ENCODE results near the gene TAF3. TPM values are rescaled to one million over a fixed set of nuclear protein-coding genes. Genes with fewer than 3 reads are reported as not detected.
A peak's percentile ranks its signal among the peaks of the same experiment; 100 is the strongest.

Gene TAF3
- total and polyA plus RNA-seq, 2 experiments from 2014 or later = 4.1 to 6.4 TPM

DNA sequence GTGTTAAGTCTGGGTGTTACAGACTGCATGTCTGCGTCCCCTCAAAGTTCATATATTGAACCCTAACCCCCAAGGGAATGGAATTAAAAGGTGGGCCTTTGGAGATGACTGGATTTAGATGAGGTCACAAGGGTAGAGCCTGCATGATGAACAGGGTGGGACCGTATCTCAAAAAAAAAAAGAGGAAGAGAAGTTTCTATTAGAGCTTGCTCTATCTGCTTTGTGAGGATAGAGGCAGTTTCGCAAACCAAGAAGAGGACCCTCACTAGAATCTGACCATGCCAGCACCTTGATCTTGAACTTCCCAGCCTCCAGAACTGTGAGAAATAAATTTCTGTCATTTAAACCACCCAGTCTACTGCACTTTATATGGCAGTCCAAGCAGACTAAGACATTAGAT lies 31.9 kb upstream of the TAF3 start:
- peaks cover 95% of the 10 kb centered on the region for H3K79me2 ChIP-seq
- DNase-seq (ENCODE audit: low spot score) = no peak
- no peaks in the 10 kb centered on the region for H3K9me3 ChIP-seq (ENCODE audit: low read depth)
- TF ChIP-seq, protein P1, sequence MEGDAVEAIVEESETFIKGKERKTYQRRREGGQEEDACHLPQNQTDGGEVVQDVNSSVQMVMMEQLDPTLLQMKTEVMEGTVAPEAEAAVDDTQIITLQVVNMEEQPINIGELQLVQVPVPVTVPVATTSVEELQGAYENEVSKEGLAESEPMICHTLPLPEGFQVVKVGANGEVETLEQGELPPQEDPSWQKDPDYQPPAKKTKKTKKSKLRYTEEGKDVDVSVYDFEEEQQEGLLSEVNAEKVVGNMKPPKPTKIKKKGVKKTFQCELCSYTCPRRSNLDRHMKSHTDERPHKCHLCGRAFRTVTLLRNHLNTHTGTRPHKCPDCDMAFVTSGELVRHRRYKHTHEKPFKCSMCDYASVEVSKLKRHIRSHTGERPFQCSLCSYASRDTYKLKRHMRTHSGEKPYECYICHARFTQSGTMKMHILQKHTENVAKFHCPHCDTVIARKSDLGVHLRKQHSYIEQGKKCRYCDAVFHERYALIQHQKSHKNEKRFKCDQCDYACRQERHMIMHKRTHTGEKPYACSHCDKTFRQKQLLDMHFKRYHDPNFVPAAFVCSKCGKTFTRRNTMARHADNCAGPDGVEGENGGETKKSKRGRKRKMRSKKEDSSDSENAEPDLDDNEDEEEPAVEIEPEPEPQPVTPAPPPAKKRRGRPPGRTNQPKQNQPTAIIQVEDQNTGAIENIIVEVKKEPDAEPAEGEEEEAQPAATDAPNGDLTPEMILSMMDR (IDR thresholded peaks at IDR 0.05; ENCODE audit: poor library complexity) = no peak
- TF ChIP-seq EZH2 (IDR thresholded peaks at IDR 0.05; ENCODE audit: borderline replicate concordance) (no peak), EZH2phosphoT487 (IDR thresholded peaks at IDR 0.05; ENCODE audit: low read depth, severe bottlenecking, unreplicated experiment) (no peak)
- 93% methylated on average over 3 of the region's 3 CpGs for WGBS (ENCODE audit: low lambda C conversion rate, missing lambda C conversion rate)
- no peak overlapping the region for H2AFZ ChIP-seq
- peaks cover 23% of the 10 kb centered on the region for H3K4me1 ChIP-seq (ENCODE audit: insufficient read depth)
- no peaks in the 10 kb centered on the region for H3K36me3 ChIP-seq (replicated peaks; ENCODE audit: insufficient read depth, low read depth)
- no peaks in the 10 kb centered on the region for H3K9me2 ChIP-seq (replicated peaks; ENCODE audit: insufficient read depth)
- H4K20me1 ChIP-seq (ENCODE audit: insufficient read depth, poor library complexity, severe bottlenecking) = peaks cover 40% of the 10 kb centered on the region
- H3K4me3 ChIP-seq = peak overlapping the region; percentile 80
- peak overlapping the region; percentile 92 for H3K4me2 ChIP-seq
- no peaks in the 10 kb centered on the region for H3K27me3 ChIP-seq
- no peak overlapping the region for H3K27ac ChIP-seq

DNA sequence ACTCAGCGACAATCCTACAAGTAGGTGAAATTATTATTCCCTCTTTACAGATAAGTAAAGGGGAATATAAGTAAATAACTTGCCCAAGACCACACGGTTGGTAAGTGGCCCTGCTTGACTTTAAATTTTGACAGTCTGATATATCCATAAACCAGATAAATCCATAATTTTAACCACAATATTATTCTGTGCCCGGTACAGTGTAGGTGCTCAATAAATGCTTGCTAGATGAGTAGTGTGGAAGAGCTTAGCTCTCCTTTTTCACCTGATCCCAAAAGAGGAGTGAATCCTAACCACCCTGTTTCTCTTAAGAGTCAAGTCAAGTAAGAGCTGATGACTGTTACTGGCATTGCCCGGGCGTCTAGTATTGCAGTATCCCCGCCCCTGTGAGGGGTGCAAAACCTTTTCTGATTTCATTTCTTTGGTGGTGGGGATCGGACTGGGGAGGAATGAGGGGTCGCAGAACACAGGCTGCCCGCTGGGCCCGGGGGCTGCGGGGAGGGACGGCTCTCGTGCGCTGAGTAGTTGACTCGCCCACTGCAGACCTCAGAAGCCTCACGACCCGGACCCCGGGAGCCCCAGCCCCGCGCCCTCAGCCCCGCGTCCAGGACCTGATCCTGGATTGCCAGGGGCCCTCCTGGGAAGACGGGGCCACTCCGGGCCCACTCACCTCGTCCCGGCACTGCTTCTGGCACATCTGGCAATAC lies 31.0 kb upstream of the TAF3 start:
- TF ChIP-seq EZH2phosphoT487 (IDR thresholded peaks at IDR 0.05; ENCODE audit: low read depth, severe bottlenecking, unreplicated experiment) (no peak), EZH2 (IDR thresholded peaks at IDR 0.05; ENCODE audit: borderline replicate concordance) (no peak)
- TF ChIP-seq, protein P1 (IDR thresholded peaks at IDR 0.05; ENCODE audit: poor library complexity) = no peak
- Histone ChIP-seq H3K27me3 (no peaks in the 10 kb centered on the region), H3K9me3 (ENCODE audit: low read depth) (no peaks in the 10 kb centered on the region), H3K79me2 (peaks cover 97% of the 10 kb centered on the region), H4K20me1 (ENCODE audit: insufficient read depth, poor library complexity, severe bottlenecking) (peaks cover 49% of the 10 kb centered on the region), H3K4me1 (ENCODE audit: insufficient read depth) (peaks cover 23% of the 10 kb centered on the region), H3K36me3 (replicated peaks; ENCODE audit: insufficient read depth, low read depth) (no peaks in the 10 kb centered on the region), H2AFZ (peak overlapping the region; percentile 75), H3K4me2 (peak overlapping the region; percentile 92), H3K4me3 (peak overlapping the region; percentile 80), H3K27ac (peak overlapping the region; percentile 66), H3K9me2 (replicated peaks; ENCODE audit: insufficient read depth) (no peaks in the 10 kb centered on the region)
- DNase-seq (ENCODE audit: low spot score) = peak; percentile 26
- 7% methylated on average over 12 of the region's 26 CpGs for WGBS (ENCODE audit: low lambda C conversion rate, missing lambda C conversion rate)

DNA sequence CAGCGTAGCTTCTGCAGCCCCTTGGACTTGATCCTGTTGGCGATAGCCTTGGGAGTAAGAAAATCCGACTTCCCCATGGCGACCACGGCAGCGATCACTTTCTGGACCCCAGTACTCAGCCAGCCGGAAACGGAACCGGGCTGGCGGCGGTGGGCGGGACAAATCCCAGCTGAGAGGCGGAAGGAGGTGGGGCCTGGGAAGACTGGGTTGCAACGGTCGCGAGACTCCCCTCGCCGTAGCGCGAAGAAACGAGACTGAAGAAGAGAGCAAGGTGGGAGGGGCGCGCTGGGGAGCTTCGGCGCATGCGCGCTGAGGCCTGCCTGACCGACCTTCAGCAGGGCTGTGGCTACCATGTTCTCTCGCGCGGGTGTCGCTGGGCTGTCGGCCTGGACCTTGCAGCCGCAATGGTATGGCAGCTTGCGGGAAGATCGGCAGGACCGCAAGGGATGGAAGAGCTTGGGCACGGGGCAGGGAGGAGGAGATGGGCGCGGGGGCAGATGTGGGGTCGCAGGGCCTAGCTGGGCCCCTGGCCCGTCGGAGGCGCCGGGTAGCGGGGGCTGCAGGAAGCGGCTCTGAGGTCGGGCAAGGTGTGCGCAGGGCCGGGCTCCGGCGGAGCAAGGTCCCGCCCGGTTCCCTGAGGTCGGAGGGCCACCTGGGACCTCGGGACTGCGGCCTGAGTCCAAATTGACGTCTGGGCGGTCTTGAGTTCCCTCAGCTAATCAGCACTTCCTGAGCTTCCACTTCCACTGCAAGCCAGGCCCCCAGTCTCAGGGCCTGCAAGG lies 30.3 kb upstream of the TAF3 start, which contains the start of the genes ATP5F1C and KIN:
Gene ATP5F1C (plus strand): TSS at position 321 of the 782 bp plus-strand sequence. CDS start 31 bp downstream, at position 352.
Gene KIN (minus strand): TSS at position 137 of the 782 bp plus-strand sequence. CDS start 60 bp downstream, at position 77.
- H3K9me2 ChIP-seq (replicated peaks; ENCODE audit: insufficient read depth) = no peaks in the 10 kb centered on the region
- H2AFZ ChIP-seq = peak within 1 kb of the TSS; percentile 75
- peaks cover 51% of the 10 kb centered on the region for H4K20me1 ChIP-seq (ENCODE audit: insufficient read depth, poor library complexity, severe bottlenecking)
- H3K36me3 ChIP-seq (replicated peaks; ENCODE audit: insufficient read depth, low read depth) = no peaks in the 10 kb centered on the region
- TF ChIP-seq, protein P1 (IDR thresholded peaks at IDR 0.05; ENCODE audit: poor library complexity) = no peak
- TF ChIP-seq EZH2 (IDR thresholded peaks at IDR 0.05; ENCODE audit: borderline replicate concordance) (no peak), EZH2phosphoT487 (IDR thresholded peaks at IDR 0.05; ENCODE audit: low read depth, severe bottlenecking, unreplicated experiment) (no peak)
- H3K4me1 ChIP-seq (ENCODE audit: insufficient read depth) = peaks cover 23% of the 10 kb centered on the region
- 2% methylated on average over 44 of the region's 59 CpGs for WGBS (ENCODE audit: low lambda C conversion rate, missing lambda C conversion rate)
- peaks cover 97% of the 10 kb centered on the region for H3K79me2 ChIP-seq
- H3K4me2 ChIP-seq = peak within 1 kb of the TSS; percentile 92
- no peaks in the 10 kb centered on the region for H3K9me3 ChIP-seq (ENCODE audit: low read depth)
- no peaks in the 10 kb centered on the region for H3K27me3 ChIP-seq
- H3K27ac ChIP-seq = peak within 1 kb of the TSS; percentile 76
- DNase-seq (ENCODE audit: low spot score) = peak; percentile 99
- H3K4me3 ChIP-seq = peak within 1 kb of the TSS; percentile 91

Data from hepatocyte (in vitro differentiated cells).